ENCODE data around the gene RAB29. TPM values are rescaled to one million over a fixed set of nuclear protein-coding genes. Genes with fewer than 3 reads are reported as not detected.

The RAB29 gene
- total RNA-seq, 6 experiments from 2014 or later: 16.4 to 26.8 (median 21.2) TPM

DNA sequence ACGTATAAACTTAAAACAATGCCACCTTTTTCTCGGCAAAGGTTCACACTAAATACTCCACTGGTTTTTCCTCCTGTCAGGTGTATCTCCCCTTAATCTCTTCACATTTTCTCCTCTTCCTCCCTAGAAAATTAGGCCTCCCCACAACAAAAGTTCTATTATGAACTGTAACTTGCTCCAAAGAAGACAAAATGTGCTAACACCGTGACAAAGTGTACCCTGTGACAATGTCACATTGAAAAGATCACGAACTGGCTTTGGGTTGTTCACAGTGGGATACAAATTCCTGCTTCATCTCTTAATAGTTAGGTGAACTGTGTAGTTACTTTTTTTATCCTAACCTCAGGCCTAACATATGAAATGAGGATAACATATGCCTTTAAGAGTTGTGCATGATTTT is 31.3 kb downstream of the RAB29 start:
- Histone ChIP-seq H3K4me1 (peaks cover 0 to 41% (median 17%) of the 10 kb centered on the region in 4 donors), H3K4me3 (no peak overlapping the region), H3K27me3 (no peaks in the 10 kb centered on the region), H3K36me3 (no peaks in the 10 kb centered on the region), H3K9me3 (no peaks in the 10 kb centered on the region), H3K27ac (no peak overlapping the region)
- intact Hi-C loops (cut with DNase I): no loop called here
- TF ChIP-seq, protein P1, sequence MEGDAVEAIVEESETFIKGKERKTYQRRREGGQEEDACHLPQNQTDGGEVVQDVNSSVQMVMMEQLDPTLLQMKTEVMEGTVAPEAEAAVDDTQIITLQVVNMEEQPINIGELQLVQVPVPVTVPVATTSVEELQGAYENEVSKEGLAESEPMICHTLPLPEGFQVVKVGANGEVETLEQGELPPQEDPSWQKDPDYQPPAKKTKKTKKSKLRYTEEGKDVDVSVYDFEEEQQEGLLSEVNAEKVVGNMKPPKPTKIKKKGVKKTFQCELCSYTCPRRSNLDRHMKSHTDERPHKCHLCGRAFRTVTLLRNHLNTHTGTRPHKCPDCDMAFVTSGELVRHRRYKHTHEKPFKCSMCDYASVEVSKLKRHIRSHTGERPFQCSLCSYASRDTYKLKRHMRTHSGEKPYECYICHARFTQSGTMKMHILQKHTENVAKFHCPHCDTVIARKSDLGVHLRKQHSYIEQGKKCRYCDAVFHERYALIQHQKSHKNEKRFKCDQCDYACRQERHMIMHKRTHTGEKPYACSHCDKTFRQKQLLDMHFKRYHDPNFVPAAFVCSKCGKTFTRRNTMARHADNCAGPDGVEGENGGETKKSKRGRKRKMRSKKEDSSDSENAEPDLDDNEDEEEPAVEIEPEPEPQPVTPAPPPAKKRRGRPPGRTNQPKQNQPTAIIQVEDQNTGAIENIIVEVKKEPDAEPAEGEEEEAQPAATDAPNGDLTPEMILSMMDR (IDR thresholded peaks at IDR 0.05): peak in 1 of 4 donors; percentile 0
- TF ChIP-seq POLR2A (IDR thresholded peaks at IDR 0.05): no peak
- no peak for ATAC-seq
- no peak for DNase-seq
- 32% methylated on average over 4 of the region's 4 CpGs for WGBS (ENCODE audit: insufficient coverage, low coverage, low lambda C conversion rate, missing lambda C conversion rate)

DNA sequence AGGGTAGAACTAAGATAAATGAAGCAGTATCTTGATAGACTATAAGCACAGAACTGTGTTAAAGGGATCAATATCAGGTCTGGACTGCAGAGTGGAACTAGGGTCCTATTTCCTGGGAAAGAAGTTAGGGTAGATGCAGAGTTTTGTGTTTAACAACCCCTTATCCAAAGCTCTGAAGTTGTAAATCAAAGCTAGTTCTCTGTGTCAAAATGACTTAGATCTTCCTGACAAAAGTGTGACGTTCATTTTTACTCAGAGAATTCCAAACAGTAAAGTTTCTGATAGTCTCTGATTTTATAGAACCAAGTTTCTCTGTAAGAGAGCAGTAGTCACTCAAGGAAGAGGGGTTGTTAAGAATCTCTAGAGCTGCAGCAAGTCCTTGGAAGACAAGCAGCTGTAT is 33.6 kb downstream of the RAB29 start:
- TF ChIP-seq, protein P1 (IDR thresholded peaks at IDR 0.05): no peak
- no peak for TF ChIP-seq POLR2A (IDR thresholded peaks at IDR 0.05)
- DNase-seq: no peak
- ATAC-seq: no peak
- 46% methylated on average over 1 of the region's 1 CpG for WGBS (ENCODE audit: insufficient coverage, low coverage, low lambda C conversion rate, missing lambda C conversion rate)
- H3K9me3 ChIP-seq: no peaks in the 10 kb centered on the region
- H3K36me3 ChIP-seq: no peaks in the 10 kb centered on the region
- H3K4me1 ChIP-seq: peaks cover 0 to 31% (median 7%) of the 10 kb centered on the region in 4 donors
- intact Hi-C loops (cut with DNase I): no loop called here
- H3K27ac ChIP-seq: peak overlapping the region in 1 of 3 donors; percentile 10
- no peaks in the 10 kb centered on the region for H3K27me3 ChIP-seq
- H3K4me3 ChIP-seq: no peak overlapping the region

DNA sequence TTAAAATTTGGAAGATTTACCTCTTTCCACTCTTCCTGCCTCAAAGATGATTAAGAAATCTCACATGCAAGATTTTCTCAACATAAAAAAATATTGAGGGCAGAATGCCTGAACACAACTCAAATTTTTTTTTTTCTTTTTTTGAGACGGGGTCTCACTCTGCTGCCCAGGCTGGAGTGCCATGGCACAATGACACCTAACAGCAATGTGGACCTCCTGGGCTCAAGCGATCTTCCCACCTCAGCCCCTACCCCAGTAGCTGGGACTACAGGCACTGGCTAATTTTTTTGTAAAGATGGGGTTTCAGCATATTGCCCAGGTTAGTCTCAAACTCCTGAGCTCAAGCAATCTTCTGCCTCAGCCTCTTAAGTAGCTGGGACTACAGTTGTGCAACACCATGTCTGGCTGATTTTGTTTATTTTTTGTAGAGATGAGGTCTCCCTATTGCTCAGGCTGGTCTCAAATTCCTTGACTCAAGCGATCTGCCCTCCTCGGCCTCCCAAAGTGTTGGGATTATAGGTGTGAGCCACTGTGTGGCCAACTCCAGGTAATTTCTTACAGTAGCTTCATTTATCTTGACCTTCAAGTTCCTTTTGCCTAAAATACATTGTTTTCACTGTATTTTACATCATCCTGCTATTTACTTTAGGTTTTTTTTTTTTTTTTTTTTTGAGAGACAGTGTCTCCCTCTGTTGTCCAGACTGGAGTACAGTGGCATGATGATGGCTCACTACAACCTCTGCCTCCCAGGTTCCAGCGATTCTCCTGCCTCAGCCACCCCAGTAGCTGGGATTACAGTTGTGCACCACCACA is 35.7 kb downstream of the RAB29 start:
- WGBS (ENCODE audit: insufficient coverage, low coverage, low lambda C conversion rate, missing lambda C conversion rate): 56% methylated on average over 4 of the region's 5 CpGs
- Histone ChIP-seq H3K9me3 (no peaks in the 10 kb centered on the region), H3K36me3 (no peaks in the 10 kb centered on the region), H3K27me3 (no peaks in the 10 kb centered on the region), H3K4me3 (no peak overlapping the region), H3K4me1 (peaks cover 0 to 29% (median 4%) of the 10 kb centered on the region in 4 donors), H3K27ac (no peak overlapping the region)
- TF ChIP-seq POLR2A (IDR thresholded peaks at IDR 0.05): no peak
- TF ChIP-seq, protein P1 (IDR thresholded peaks at IDR 0.05): peak in 2 of 4 donors; percentile 22 to 34
- ATAC-seq (peak in 3 of 4 donors; percentile 41 to 47 (median 46)), DNase-seq (no peak)
- intact Hi-C loops (cut with DNase I): no loop called here

DNA sequence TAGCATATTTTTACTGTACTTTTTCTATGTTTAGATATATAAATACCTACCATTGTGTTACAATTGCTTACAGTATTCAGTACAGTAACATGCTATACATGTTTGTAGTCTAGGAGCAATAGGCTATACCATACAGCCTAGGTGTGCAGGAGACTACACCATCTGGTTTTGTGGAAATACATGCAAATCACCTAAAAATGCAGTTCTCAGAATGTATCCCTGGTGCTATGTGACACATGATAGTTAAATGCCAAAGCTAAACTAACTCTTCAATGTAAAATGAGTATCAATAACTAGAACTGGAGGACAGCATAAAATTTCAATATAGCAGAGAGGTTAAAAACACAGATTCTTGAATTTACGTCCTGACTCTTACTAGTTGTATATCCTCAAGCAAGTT is 40.1 kb downstream of the RAB29 start:
- DNase-seq (no peak), ATAC-seq (no peak)
- 86% methylated on average over 1 of the region's 1 CpG for WGBS (ENCODE audit: insufficient coverage, low coverage, low lambda C conversion rate, missing lambda C conversion rate)
- Histone ChIP-seq H3K36me3 (no peaks in the 10 kb centered on the region), H3K27ac (no peak overlapping the region), H3K4me1 (peaks cover 0 to 31% (median 3%) of the 10 kb centered on the region in 4 donors), H3K4me3 (no peak overlapping the region), H3K27me3 (no peaks in the 10 kb centered on the region), H3K9me3 (no peaks in the 10 kb centered on the region)
- no peak for TF ChIP-seq POLR2A (IDR thresholded peaks at IDR 0.05)
- TF ChIP-seq, protein P1 (IDR thresholded peaks at IDR 0.05): no peak
- intact Hi-C loops (cut with DNase I): no loop called here
